GM23338 (cell line): ENCODE measurements around the gene SNN. TPM values are rescaled to one million over a fixed set of nuclear protein-coding genes. Genes with fewer than 3 reads are reported as not detected.

Experiments
- ATAC-seq: fragments of 200-7000 bp; cut with Tn5 transposase; 3 replicates; pipeline ENCODE4 v1.9.1; 2020
- DNase-seq: peaks from one replicate; pipeline ENCODE4 v3.0.0-alpha.2; 2015; ENCODE audit warnings: low spot score
- H2AFZ ChIP-seq: fragments of 200-600 bp; sonication (generic); 2 replicates; pipeline ENCODE4 v1.8.0; 2016; ENCODE audit warnings: antibody characterized with exemption, mild to moderate bottlenecking, moderate library complexity
- H3F3A ChIP-seq: fragments of 200-600 bp; sonication (generic); replicated peaks from 2 replicates; pipeline ENCODE4 v1.8.0; 2017; ENCODE audit warnings: antibody characterized with exemption, mixed run types, low read depth
- H3K27ac ChIP-seq: fragments of 200-600 bp; sonication (generic); 2 replicates; pipeline ENCODE4 v1.6.1; 2016; ENCODE audit warnings: low read depth
- H3K27me3 ChIP-seq: fragments of 200-600 bp; sonication (generic); 2 replicates; pipeline ENCODE4 v1.8.0; 2016; ENCODE audit warnings: mild to moderate bottlenecking, mixed run types, moderate library complexity; ENCODE audit not compliant: insufficient read depth
- H3K36me3 ChIP-seq: fragments of 200-600 bp; sonication (generic); 2 replicates; pipeline ENCODE4 v1.8.0; 2016; ENCODE audit warnings: mild to moderate bottlenecking; ENCODE audit not compliant: insufficient read depth
- H3K4me1 ChIP-seq: fragments of 200-600 bp; sonication (generic); 2 replicates; pipeline ENCODE4 v1.8.0; 2016; ENCODE audit warnings: mild to moderate bottlenecking, moderate library complexity; ENCODE audit not compliant: insufficient read depth
- H3K4me2 ChIP-seq: fragments of 200-600 bp; sonication (generic); 2 replicates; pipeline ENCODE4 v1.7.1; 2017; ENCODE audit warnings: mixed run types
- H3K4me3 ChIP-seq: fragments of 200-600 bp; sonication (generic); 2 replicates; pipeline ENCODE4 v1.6.1; 2016; ENCODE audit warnings: mixed run types
- H3K79me2 ChIP-seq: fragments of 200-600 bp; sonication (generic); replicated peaks from 2 replicates; pipeline ENCODE4 v1.8.0; 2017; ENCODE audit warnings: mild to moderate bottlenecking; ENCODE audit not compliant: insufficient read depth
- H3K9me2 ChIP-seq: fragments of 200-600 bp; sonication (generic); 2 replicates; pipeline ENCODE4 v1.8.0; 2017; ENCODE audit not compliant: insufficient read depth
- H4K20me1 ChIP-seq: fragments of 200-600 bp; sonication (generic); replicated peaks from 2 replicates; pipeline ENCODE4 v1.8.0; 2017; ENCODE audit warnings: mild to moderate bottlenecking; ENCODE audit not compliant: insufficient read depth
- H3K27ac Mint-ChIP-seq: 2 replicates; pipeline ENCODE4 v1.8.0; 2020; ENCODE audit warnings: inconsistent platforms, mild to moderate bottlenecking, moderate library complexity, mixed read lengths
- H3K27me3 Mint-ChIP-seq: 3 replicates; pipeline ENCODE4 v1.8.0; 2022; ENCODE audit warnings: low read depth, mild to moderate bottlenecking, moderate library complexity, mixed read lengths, inconsistent platforms; ENCODE audit not compliant: insufficient read depth, poor library complexity
- H3K36me3 Mint-ChIP-seq: 3 replicates; pipeline ENCODE4 v1.8.0; 2021; ENCODE audit warnings: low read depth, mild to moderate bottlenecking, inconsistent platforms, moderate library complexity, mixed read lengths
- H3K4me1 Mint-ChIP-seq: 3 replicates; pipeline ENCODE4 v1.8.0; 2020; ENCODE audit warnings: mild to moderate bottlenecking, inconsistent platforms, mixed read lengths
- H3K4me3 Mint-ChIP-seq: 3 replicates; pipeline ENCODE4 v1.8.0; 2021; ENCODE audit warnings: moderate library complexity, mild to moderate bottlenecking, inconsistent platforms, mixed read lengths
- H3K9me3 Mint-ChIP-seq: 3 replicates; pipeline ENCODE4 v1.8.0; 2020; ENCODE audit warnings: moderate library complexity, mild to moderate bottlenecking, inconsistent platforms, mixed read lengths
- CREB1 ChIP-seq: fragments of 250-450 bp; sonication (Bioruptor Pico); IDR thresholded peaks from 2 replicates; pipeline ENCODE4 v1.5.0; 2020; ENCODE audit warnings: low read depth, mild to moderate bottlenecking, moderate library complexity
- EZH2phosphoT487 ChIP-seq: fragments of 200-600 bp; sonication (generic); IDR thresholded peaks from one replicate; pipeline ENCODE4 v1.8.1; 2018; ENCODE audit warnings: antibody characterized with exemption; ENCODE audit not compliant: unreplicated experiment
- NANOG ChIP-seq: IDR thresholded peaks from 2 replicates; pipeline ENCODE4 v1.6.1; 2016; ENCODE audit warnings: antibody characterized with exemption, borderline replicate concordance
- POLR2AphosphoS5 ChIP-seq: IDR thresholded peaks from 2 replicates; pipeline ENCODE4 v1.6.1; 2016; ENCODE audit warnings: antibody characterized with exemption, low read depth
- STAT1 ChIP-seq: IDR thresholded peaks from one replicate; pipeline ENCODE4 v1.6.1; 2016; ENCODE audit warnings: antibody characterized with exemption; ENCODE audit not compliant: unreplicated experiment
- ZNF331 ChIP-seq: fragments of 250-450 bp; sonication (Bioruptor Pico); IDR thresholded peaks from 2 replicates; pipeline ENCODE4 v1.5.0; 2020; ENCODE audit warnings: low read depth, mild to moderate bottlenecking, moderate library complexity
- polyA plus RNA-seq: library from polyadenylated mRNA; unstranded; fragments of >200 nt; fragmentation: Nextera tagmentation; extraction: Ambion mirVana; gene quantifications from 2 replicates; pipeline ENCODE4 v1.2.1, GENCODE V29; 2016
- total RNA-seq: library from RNA; depleted of rRNA; stranded (reverse); fragments of >200 nt; shearing (Covaris generic); gene quantifications from 2 replicates; pipeline ENCODE4 v1.2.3, GENCODE V29; 2014
- TF ChIP-seq, protein P1 (sequence below): fragments of 250-450 bp; sonication (Bioruptor Pico); IDR thresholded peaks from 2 replicates; pipeline ENCODE4 v1.5.0; 2020; ENCODE audit warnings: mild to moderate bottlenecking, moderate library complexity
- TF ChIP-seq, protein P2 (sequence below): IDR thresholded peaks from 2 replicates; pipeline ENCODE4 v1.6.1; 2016; ENCODE audit warnings: antibody characterized with exemption

Gene SNN
- total and polyA plus RNA-seq, 2 experiments from 2014 or later: 19.0 to 63.3 TPM

DNA sequence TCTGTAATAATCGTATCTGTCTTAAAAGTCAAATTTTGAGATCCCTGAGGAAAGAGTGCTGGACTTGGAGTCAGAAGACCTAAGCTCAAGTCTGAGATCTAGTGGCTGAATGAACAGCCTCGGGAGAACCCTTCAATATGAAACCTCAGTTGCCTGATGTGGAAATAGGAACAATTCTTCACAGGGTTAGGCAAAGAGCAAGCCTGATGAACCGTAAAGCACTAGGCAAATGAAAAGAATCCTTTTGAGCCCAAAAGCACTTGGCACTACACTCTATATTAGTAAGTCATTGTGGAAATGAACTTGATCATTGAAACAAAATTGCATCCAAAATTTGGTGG is 54.2 kb downstream of the SNN start (continued):
- TF ChIP-seq, protein P1, sequence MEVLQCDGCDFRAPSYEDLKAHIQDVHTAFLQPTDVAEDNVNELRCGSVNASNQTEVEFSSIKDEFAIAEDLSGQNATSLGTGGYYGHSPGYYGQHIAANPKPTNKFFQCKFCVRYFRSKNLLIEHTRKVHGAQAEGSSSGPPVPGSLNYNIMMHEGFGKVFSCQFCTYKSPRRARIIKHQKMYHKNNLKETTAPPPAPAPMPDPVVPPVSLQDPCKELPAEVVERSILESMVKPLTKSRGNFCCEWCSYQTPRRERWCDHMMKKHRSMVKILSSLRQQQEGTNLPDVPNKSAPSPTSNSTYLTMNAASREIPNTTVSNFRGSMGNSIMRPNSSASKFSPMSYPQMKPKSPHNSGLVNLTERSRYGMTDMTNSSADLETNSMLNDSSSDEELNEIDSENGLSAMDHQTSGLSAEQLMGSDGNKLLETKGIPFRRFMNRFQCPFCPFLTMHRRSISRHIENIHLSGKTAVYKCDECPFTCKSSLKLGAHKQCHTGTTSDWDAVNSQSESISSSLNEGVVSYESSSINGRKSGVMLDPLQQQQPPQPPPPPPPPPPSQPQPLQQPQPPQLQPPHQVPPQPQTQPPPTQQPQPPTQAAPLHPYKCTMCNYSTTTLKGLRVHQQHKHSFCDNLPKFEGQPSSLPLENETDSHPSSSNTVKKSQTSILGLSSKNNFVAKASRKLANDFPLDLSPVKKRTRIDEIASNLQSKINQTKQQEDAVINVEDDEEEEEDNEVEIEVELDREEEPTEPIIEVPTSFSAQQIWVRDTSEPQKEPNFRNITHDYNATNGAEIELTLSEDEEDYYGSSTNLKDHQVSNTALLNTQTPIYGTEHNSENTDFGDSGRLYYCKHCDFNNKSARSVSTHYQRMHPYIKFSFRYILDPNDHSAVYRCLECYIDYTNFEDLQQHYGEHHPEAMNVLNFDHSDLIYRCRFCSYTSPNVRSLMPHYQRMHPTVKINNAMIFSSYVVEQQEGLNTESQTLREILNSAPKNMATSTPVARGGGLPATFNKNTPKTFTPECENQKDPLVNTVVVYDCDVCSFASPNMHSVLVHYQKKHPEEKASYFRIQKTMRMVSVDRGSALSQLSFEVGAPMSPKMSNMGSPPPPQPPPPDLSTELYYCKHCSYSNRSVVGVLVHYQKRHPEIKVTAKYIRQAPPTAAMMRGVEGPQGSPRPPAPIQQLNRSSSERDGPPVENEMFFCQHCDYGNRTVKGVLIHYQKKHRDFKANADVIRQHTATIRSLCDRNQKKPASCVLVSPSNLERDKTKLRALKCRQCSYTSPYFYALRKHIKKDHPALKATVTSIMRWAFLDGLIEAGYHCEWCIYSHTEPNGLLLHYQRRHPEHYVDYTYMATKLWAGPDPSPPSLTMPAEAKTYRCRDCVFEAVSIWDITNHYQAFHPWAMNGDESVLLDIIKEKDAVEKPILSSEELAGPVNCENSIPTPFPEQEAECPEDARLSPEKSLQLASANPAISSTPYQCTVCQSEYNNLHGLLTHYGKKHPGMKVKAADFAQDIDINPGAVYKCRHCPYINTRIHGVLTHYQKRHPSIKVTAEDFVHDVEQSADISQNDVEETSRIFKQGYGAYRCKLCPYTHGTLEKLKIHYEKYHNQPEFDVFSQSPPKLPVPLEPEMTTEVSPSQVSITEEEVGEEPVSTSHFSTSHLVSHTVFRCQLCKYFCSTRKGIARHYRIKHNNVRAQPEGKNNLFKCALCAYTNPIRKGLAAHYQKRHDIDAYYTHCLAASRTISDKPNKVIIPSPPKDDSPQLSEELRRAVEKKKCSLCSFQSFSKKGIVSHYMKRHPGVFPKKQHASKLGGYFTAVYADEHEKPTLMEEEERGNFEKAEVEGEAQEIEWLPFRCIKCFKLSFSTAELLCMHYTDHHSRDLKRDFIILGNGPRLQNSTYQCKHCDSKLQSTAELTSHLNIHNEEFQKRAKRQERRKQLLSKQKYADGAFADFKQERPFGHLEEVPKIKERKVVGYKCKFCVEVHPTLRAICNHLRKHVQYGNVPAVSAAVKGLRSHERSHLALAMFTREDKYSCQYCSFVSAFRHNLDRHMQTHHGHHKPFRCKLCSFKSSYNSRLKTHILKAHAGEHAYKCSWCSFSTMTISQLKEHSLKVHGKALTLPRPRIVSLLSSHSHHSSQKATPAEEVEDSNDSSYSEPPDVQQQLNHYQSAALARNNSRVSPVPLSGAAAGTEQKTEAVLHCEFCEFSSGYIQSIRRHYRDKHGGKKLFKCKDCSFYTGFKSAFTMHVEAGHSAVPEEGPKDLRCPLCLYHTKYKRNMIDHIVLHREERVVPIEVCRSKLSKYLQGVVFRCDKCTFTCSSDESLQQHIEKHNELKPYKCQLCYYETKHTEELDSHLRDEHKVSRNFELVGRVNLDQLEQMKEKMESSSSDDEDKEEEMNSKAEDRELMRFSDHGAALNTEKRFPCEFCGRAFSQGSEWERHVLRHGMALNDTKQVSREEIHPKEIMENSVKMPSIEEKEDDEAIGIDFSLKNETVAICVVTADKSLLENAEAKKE (CRISPR knock-in tag): no peak

DNA sequence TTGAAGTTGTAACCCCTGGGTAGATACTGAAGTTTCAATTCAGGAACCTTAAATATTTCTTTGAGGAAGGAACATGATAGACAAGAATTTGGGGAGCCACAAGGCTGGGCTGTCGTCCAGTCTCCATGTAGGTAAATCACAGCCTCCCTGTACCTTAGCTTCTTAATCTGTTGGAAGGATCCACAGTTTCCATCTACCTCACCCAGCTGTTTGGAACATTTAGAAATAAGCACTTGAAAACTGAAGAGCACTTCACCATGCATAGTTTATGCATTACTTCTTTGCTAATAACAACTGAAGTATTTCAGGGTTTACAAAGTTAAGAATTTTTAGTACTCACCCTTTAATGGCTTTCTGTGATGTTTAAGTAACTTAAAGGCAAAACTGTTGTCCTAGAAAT is 57.2 kb downstream of the SNN start:
- DNase-seq (no peak), ATAC-seq (no peak)
- Histone ChIP-seq H3F3A (no peaks in the 10 kb centered on the region; the same call in 1 of the 2 replicates), H3K9me2 (no peaks in the 10 kb centered on the region), H4K20me1 (0 out of 2 replicates have a peak, but pooled peaks cover 3% of the 10 kb centered on the region), H3K4me2 (no peak overlapping the region), H3K4me3 (no peak overlapping the region), H3K27me3 (no peaks in the 10 kb centered on the region), H3K4me1 (no peaks in the 10 kb centered on the region), H3K36me3 (peaks cover 6% of the 10 kb centered on the region; the same call in 1 of the 2 replicates), H2AFZ (no peak overlapping the region), H3K27ac (no peak overlapping the region), H3K79me2 (peaks cover 5% of the 10 kb centered on the region)
- Mint-ChIP-seq H3K36me3 (peaks cover 11% of the 10 kb centered on the region; the same call in 2 of the 3 replicates), H3K27ac (no peak overlapping the region), H3K9me3 (no peaks in the 10 kb centered on the region), H3K4me3 (no peak overlapping the region), H3K4me1 (no peaks in the 10 kb centered on the region), H3K27me3 (no peaks in the 10 kb centered on the region)
- no peak for TF ChIP-seq NANOG
- no peak for TF ChIP-seq STAT1
- TF ChIP-seq CREB1 (CRISPR knock-in tag): no peak
- TF ChIP-seq, protein P1 (CRISPR knock-in tag): no peak
- no peak for TF ChIP-seq POLR2AphosphoS5
- TF ChIP-seq ZNF331 (CRISPR knock-in tag): no peak
- TF ChIP-seq, protein P2, sequence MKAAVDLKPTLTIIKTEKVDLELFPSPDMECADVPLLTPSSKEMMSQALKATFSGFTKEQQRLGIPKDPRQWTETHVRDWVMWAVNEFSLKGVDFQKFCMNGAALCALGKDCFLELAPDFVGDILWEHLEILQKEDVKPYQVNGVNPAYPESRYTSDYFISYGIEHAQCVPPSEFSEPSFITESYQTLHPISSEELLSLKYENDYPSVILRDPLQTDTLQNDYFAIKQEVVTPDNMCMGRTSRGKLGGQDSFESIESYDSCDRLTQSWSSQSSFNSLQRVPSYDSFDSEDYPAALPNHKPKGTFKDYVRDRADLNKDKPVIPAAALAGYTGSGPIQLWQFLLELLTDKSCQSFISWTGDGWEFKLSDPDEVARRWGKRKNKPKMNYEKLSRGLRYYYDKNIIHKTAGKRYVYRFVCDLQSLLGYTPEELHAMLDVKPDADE: no peak
- TF ChIP-seq EZH2phosphoT487: no peak
